Vagina (tissue), 2 donors: Measurements from ENCODE around the gene RELCH.

Experiments used
- POLR2A ChIP-seq, 2 donors: fragments of 450-650 bp; IDR thresholded peaks; one replicate each; pipeline ENCODE4 v1.6.1; 2017; ENCODE audit warnings: antibody characterized with exemption in 2 of 2, mild to moderate bottlenecking in 2 of 2, moderate library complexity in 2 of 2
- POLR2AphosphoS5 ChIP-seq, 2 donors: sonication (generic); formaldehyde crosslinking; IDR thresholded peaks; one replicate each; pipeline ENCODE4 v1.9.0; 2017; ENCODE audit warnings: antibody characterized with exemption in 2 of 2, mild to moderate bottlenecking in 2 of 2, low read depth in 1 of 2; ENCODE audit not compliant: insufficient read depth in 1 of 2

- no peak for TF ChIP-seq POLR2AphosphoS5 (IDR thresholded peaks at IDR 0.05; ENCODE audit: insufficient read depth in 1 of 2, low read depth in 1 of 2)
- no peak for TF ChIP-seq POLR2A (IDR thresholded peaks at IDR 0.05)
These were observed 158.9 kb downstream of the RELCH start for GRCh38 chr18:62345909-62346308.
